ENCODE data around the gene MAP3K2. TPM values are rescaled to one million over a fixed set of nuclear protein-coding genes. Genes with fewer than 3 reads are reported as not detected.
A peak's percentile ranks its signal among the peaks of the same experiment; 100 is the strongest.
"Not testable (repeated sequence)": the region's sequence is repeated elsewhere in the genome, so short reads cannot be mapped to it uniquely, and the experiment has no call there.

The MAP3K2 gene
- total RNA-seq, 4 donors from 2014 or later, result 84.8 to 118 (median 92.8) TPM

GRCh38 chr2:127356531-127356930, 31.2 kb downstream of the MAP3K2 start:
- TF ChIP-seq CTCF (IDR thresholded peaks at IDR 0.05) (no peak), POLR2A (IDR thresholded peaks at IDR 0.05) (no peak)
- intact Hi-C loops (cut with DNase I), result no loop called here

GRCh38 chr2:127355407-127356008, 32.3 kb downstream of the MAP3K2 start:
- intact Hi-C loops (cut with DNase I), result no loop called here
- no peaks in the 10 kb centered on the region for H3K27me3 ChIP-seq
- no peaks in the 10 kb centered on the region for H3K36me3 ChIP-seq
- no peak overlapping the region for H3K4me3 ChIP-seq (replicated peaks in 1 of 3)
- H3K4me1 ChIP-seq, result peaks cover 20 to 33% of the 10 kb centered on the region in 2 donors
- no peaks in the 10 kb centered on the region for H3K9me3 ChIP-seq
- no peak overlapping the region for H3K27ac ChIP-seq
- TF ChIP-seq POLR2A (IDR thresholded peaks at IDR 0.05) (no peak), CTCF (IDR thresholded peaks at IDR 0.05) (peak in 5 of 6 experiments; percentile 30 to 44 (median 39))
- DNase-seq, result no peak
- WGBS, 2 donors, result 75 to 76% methylated on average over 4 of the region's 4 CpGs

More at GRCh38 chr2:127356531-127356930, 31.2 kb downstream of the MAP3K2 start:
- Histone ChIP-seq H3K9me3 (no peaks in the 10 kb centered on the region), H3K36me3 (no peaks in the 10 kb centered on the region), H3K4me3 (replicated peaks in 1 of 3) (no peak overlapping the region), H3K27me3 (no peaks in the 10 kb centered on the region), H3K4me1 (peaks cover 12 to 26% of the 10 kb centered on the region in 2 donors), H3K27ac (no peak overlapping the region)
- WGBS, 2 donors, result 93 to 94% methylated on average over 3 of the region's 3 CpGs
- DNase-seq, result no peak

GRCh38 chr2:127353873-127354676, 33.7 kb downstream of the MAP3K2 start:
- Histone ChIP-seq H3K27ac (peak overlapping the region in 1 of 3 donors; percentile 25), H3K4me1 (peaks cover 21 to 30% of the 10 kb centered on the region in 2 donors)
- DNase-seq; H3K36me3 ChIP-seq; H3K9me3 ChIP-seq; H3K27me3 ChIP-seq; H3K4me3 ChIP-seq (replicated peaks in 1 of 3); intact Hi-C loops (cut with DNase I): not testable (repeated sequence)
- 46 to 48% methylated on average over 5 to 6 of the region's 6 CpGs for WGBS, 2 donors

- intact Hi-C loops (cut with DNase I); DNase-seq; H3K27ac ChIP-seq; H3K4me3 ChIP-seq (replicated peaks in 1 of 3); H3K9me3 ChIP-seq; H3K27me3 ChIP-seq; H3K36me3 ChIP-seq: not testable (repeated sequence)
- H3K4me1 ChIP-seq, result peaks cover 18 to 24% of the 10 kb centered on the region in 2 donors
- WGBS, 2 donors, result 96 to 97% methylated on average over 18 to 23 of the region's 35 CpGs
These were observed 34.6 kb downstream of the MAP3K2 start for GRCh38 chr2:127353223-127353622.

- no peak for DNase-seq
- Histone ChIP-seq H3K4me3 (replicated peaks in 1 of 3) (no peak overlapping the region), H3K27ac (no peak overlapping the region), H3K27me3 (no peaks in the 10 kb centered on the region), H3K4me1 (peaks cover 18 to 27% of the 10 kb centered on the region in 2 donors), H3K9me3 (no peaks in the 10 kb centered on the region), H3K36me3 (no peaks in the 10 kb centered on the region)
- 98% methylated on average over 2 of the region's 2 CpGs for WGBS, 2 donors
- TF ChIP-seq POLR2A (IDR thresholded peaks at IDR 0.05), result no peak
- no peak for TF ChIP-seq CTCF (IDR thresholded peaks at IDR 0.05)
- intact Hi-C loops (cut with DNase I), result no loop called here
These were observed 36.2 kb downstream of the MAP3K2 start for GRCh38 chr2:127351603-127352002.

GRCh38 chr2:127348426-127349000, 39.3 kb downstream of the MAP3K2 start:
- DNase-seq, result no peak
- Histone ChIP-seq H3K4me1 (peaks cover 18 to 27% of the 10 kb centered on the region in 2 donors), H3K36me3 (no peaks in the 10 kb centered on the region), H3K9me3 (no peaks in the 10 kb centered on the region), H3K27me3 (no peaks in the 10 kb centered on the region), H3K27ac (no peak overlapping the region), H3K4me3 (replicated peaks in 1 of 3) (no peak overlapping the region)
- intact Hi-C loops (cut with DNase I), result no loop called here
- WGBS, 2 donors, result 91 to 92% methylated on average over 1 of the region's 1 CpG
- TF ChIP-seq POLR2A (IDR thresholded peaks at IDR 0.05) (no peak), CTCF (IDR thresholded peaks at IDR 0.05) (no peak)

Data from thyroid gland (tissue), 4 donors.